T-cell (primary cell): ENCODE data around the gene ORM2. TPM values are rescaled to one million over a fixed set of nuclear protein-coding genes. Genes with fewer than 3 reads are reported as not detected.

Experiments
- ATAC-seq, 4 experiments: fragments of 200-7000 bp in 3 of 4; fragments of 150-1000 bp in 1 of 4; cut with Tn5 transposase; replicated peaks in 1 of 4; 1 replicate in 3 of 4; 2 replicates in 1 of 4; pipeline ENCODE4 v1.10.0; 2021; ENCODE audit warnings: moderate library complexity in 3 of 4, mild to moderate bottlenecking in 2 of 4, moderate number of reproducible peaks in 1 of 4
- CTCF ChIA-PET, 2 donors: fragments of 300-600 bp; sonication (Branson Sonifier 250); formaldehyde crosslinking; loops; one replicate each; lab custom pipeline; 2022; ENCODE audit warnings: antibody characterized with exemption in 2 of 2; lab: Charles Lee
- POLR2A ChIA-PET, 2 donors: fragments of 300-600 bp; sonication (Branson Sonifier 250); formaldehyde crosslinking; loops; one replicate each; lab custom pipeline; 2022; ENCODE audit warnings: antibody characterized with exemption in 2 of 2; lab: Charles Lee
- DNase-seq, 35 experiments: peaks; one replicate each; pipeline versions ENCODE4 v3.0.0 to v3.0.0-alpha.2; 2013 to 2023
- H3K27ac ChIP-seq: one replicate; pipeline ENCODE4 v1.5.1; 2013; ENCODE audit warnings: low read length
- H3K27me3 ChIP-seq, 2 experiments: replicated peaks in 1 of 2; 1 replicate in 1 of 2; 2 replicates in 1 of 2; pipeline versions ENCODE4 v1.6.1 to v1.7.0; 2013; ENCODE audit warnings: low read length in 1 of 2, mixed read lengths in 1 of 2; ENCODE audit not compliant: control insufficient read depth in 2 of 2, insufficient read depth in 2 of 2; ENCODE audit errors: extremely low read depth in 1 of 2
- H3K36me3 ChIP-seq, 2 donors: 1 replicate in 1 of 2; 2 replicates in 1 of 2; pipeline versions ENCODE4 v1.6.1 to v1.7.0; 2013; ENCODE audit warnings: low read length in 1 of 2; ENCODE audit not compliant: control insufficient read depth in 2 of 2, insufficient read depth in 1 of 2; ENCODE audit errors: extremely low read depth in 1 of 2
- H3K4me1 ChIP-seq, 2 experiments: 1 replicate in 1 of 2; 2 replicates in 1 of 2; pipeline versions ENCODE4 v1.6.1 to v1.7.0; 2013; ENCODE audit warnings: low read length in 2 of 2, mixed read lengths in 1 of 2; ENCODE audit not compliant: insufficient read depth in 2 of 2, control insufficient read depth in 1 of 2; ENCODE audit errors: extremely low read depth in 1 of 2
- H3K4me3 ChIP-seq, 2 donors: 1 replicate in 1 of 2; 2 replicates in 1 of 2; pipeline versions ENCODE4 v1.5.1 to v1.7.0; 2013; ENCODE audit warnings: mild to moderate bottlenecking in 2 of 2, low read length in 1 of 2, moderate library complexity in 1 of 2; ENCODE audit not compliant: control insufficient read depth in 1 of 2; ENCODE audit errors: extremely low read depth in 1 of 2
- H3K9me3 ChIP-seq: 2 replicates; pipeline ENCODE4 v1.7.0; 2013
- H3K27ac Mint-ChIP-seq, 2 donors: one replicate each; pipeline ENCODE4 v1.8.0; 2020 to 2021; ENCODE audit warnings: mild to moderate bottlenecking in 2 of 2, mixed read lengths in 2 of 2
- H3K27me3 Mint-ChIP-seq, 2 donors: one replicate each; pipeline ENCODE4 v1.8.0; 2021 to 2022; ENCODE audit warnings: mixed read lengths in 2 of 2
- H3K36me3 Mint-ChIP-seq: one replicate; pipeline ENCODE4 v1.8.0; 2021; ENCODE audit warnings: mixed read lengths
- H3K4me1 Mint-ChIP-seq, 3 donors: one replicate each; pipeline ENCODE4 v1.8.0; 2020 to 2022; ENCODE audit warnings: mixed read lengths in 3 of 3, mild to moderate bottlenecking in 1 of 3
- H3K4me3 Mint-ChIP-seq, 3 donors: one replicate each; pipeline ENCODE4 v1.8.0; 2020 to 2022; ENCODE audit warnings: mild to moderate bottlenecking in 3 of 3, mixed read lengths in 3 of 3, moderate library complexity in 3 of 3
- H3K9me3 Mint-ChIP-seq, 3 donors: one replicate each; pipeline ENCODE4 v1.8.0; 2020 to 2022; ENCODE audit warnings: mixed read lengths in 3 of 3
- WGBS: methylation state at CpG from one replicate; pipeline ENCODE4 v1.1.5; 2013; ENCODE audit warnings: missing lambda C conversion rate; ENCODE audit not compliant: insufficient coverage; 5-methylcytosine and 5-hydroxymethylcytosine counted together
- total RNA-seq, 35 experiments: library from RNA in 6 of 35; stranded (reverse) in 6 of 35; fragments of 120-200 nt in 1 of 35; gene quantifications; one replicate each; pipeline versions ENCODE4 v1.2.1 to v1.2.4 and lab custom pipeline; 2013 to 2026

ORM2 gene
- total RNA-seq, 5 donors from 2014 or later (not counting 1 experiment from before 2014, with no cell fraction given) = 1.4 to 2.2 (median 1.8) TPM; not detected in 2

DNA sequence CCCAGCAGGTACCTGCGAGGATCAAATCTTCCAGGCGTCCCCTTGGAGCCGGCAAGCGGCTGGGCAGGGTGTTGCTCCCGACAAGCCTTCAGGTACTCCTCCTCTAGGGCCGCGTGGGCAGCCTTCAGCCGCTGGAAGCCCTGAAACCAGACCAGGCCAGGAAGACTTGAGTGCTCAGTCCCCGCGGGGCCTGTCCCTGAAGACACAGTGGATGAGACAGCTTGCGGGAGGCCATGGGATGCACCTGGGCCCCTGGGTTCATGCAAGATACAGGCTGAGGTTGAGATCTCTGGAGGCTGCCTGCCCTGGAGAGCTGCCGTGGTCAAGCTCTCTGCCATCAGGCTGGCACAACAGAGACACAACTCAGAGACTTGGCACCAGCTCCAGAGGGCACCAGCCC is 32.7 kb downstream of the ORM2 start:
- Histone ChIP-seq H3K36me3 (peaks cover 22 to 97% of the 10 kb centered on the region in 2 donors), H3K4me1 (peaks cover 38 to 87% of the 10 kb centered on the region in 2 experiments), H3K9me3 (no peaks in the 10 kb centered on the region), H3K27me3 (no peaks in the 10 kb centered on the region), H3K4me3 (no peak overlapping the region), H3K27ac (peak overlapping the region; percentile 79)
- H3K27ac Mint-ChIP-seq = peak overlapping the region; percentile 61 to 96
- peaks cover 72% of the 10 kb centered on the region for H3K36me3 Mint-ChIP-seq
- no peak overlapping the region for H3K4me3 Mint-ChIP-seq
- POLR2A ChIA-PET = interaction anchor here in 1 of 2 donors (1.5 kb wide), 1 partner anchor 23 kb away, joined by 5 read pairs; no protein-coding TSS in a partner anchor
- H3K4me1 Mint-ChIP-seq = peaks cover 82 to 85% (median 83%) of the 10 kb centered on the region in 3 donors
- ATAC-seq = no peak
- CTCF ChIA-PET = interaction anchor here in 1 of 2 donors (1.3 kb wide), 1 partner anchor 22 kb away, joined by 3 read pairs; no protein-coding TSS in a partner anchor
- no peaks in the 10 kb centered on the region for H3K27me3 Mint-ChIP-seq
- H3K9me3 Mint-ChIP-seq = no peaks in the 10 kb centered on the region
- WGBS = 93% methylated on average over 12 of the region's 12 CpGs
- DNase-seq = no peak

DNA sequence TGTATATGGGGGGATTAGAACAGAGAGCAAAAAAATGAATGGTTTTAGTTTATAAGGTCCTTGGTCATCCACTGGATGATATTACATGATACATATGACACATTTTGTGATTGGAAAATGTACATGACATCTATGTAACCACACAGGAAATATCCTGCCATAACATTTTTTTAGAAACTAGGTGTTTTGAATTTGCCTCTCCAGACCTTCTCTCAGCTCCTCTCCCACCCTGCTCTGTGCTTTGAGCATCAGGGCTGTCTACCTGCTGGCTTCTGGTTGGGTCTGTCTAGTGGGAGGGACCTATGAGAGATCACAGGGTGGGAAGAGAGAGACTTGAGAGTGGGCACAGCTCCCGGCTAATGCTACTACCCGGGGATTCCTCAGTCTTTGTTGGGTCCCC is 33.8 kb downstream of the ORM2 start:
- peak overlapping the region; percentile 28 to 60 (median 47) for H3K4me3 Mint-ChIP-seq

DNA sequence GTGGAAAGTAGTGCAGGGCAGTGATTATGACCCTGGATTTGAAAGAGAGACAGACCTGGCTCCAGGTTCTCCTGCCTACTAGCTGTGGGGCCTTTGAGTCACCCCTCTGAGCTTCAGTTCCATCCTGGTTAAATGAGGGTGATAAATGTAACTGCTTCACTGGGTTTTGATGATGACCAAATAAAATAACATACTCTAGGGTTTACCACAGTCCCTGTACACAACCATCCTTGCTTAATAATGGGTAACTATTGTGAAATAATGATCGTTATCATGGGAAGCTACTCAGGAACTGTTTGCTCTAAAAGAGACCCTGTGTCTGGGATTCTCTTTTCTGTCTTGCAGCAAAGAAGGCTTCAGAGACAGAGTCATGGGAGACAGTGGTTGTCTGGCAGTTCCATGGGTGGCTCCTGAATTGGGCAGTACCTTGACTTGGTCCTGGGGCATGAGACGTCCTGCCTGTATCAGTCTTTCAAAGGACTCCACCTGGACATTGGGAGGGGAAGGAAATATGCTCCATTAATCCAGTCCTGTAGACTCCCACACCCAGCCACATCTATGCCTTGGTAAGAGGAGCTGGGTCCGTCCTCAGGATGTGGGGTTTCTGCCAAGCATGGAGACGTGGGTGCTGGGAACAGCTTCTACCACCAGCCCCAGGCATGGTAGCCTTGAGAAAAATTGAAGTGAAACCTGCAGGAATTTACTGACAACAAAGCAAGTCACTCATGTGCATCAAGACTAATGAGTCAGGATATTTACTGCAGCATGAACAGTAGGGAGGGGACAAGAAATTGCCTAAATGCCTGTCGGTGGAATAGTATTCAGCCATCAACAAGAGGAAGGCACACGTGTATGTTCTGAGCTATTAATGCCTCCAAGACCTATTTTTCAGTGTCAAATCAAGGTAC is 34.7 kb downstream of the ORM2 start:
- ChIA-PET CTCF (interaction anchor here in 1 of 2 donors (1.1 to 4.7 kb wide), 3 partner anchors 24 to 41 kb away, joined by 4 to 25 read pairs (median 5); partner anchors contain the start of gene AKNA), POLR2A (interaction anchor here (0.6 to 1.5 kb wide), 5 partner anchors 9 to 34 kb away, joined by 3 to 6 read pairs (median 5); no protein-coding TSS in a partner anchor)
- Histone ChIP-seq H3K36me3 (peaks cover 14 to 96% of the 10 kb centered on the region in 2 donors), H3K27me3 (no peaks in the 10 kb centered on the region), H3K9me3 (no peaks in the 10 kb centered on the region), H3K27ac (peak overlapping the region; percentile 79), H3K4me1 (peaks cover 57 to 95% of the 10 kb centered on the region in 2 experiments), H3K4me3 (no peak overlapping the region)
- Mint-ChIP-seq H3K36me3 (peaks cover 70% of the 10 kb centered on the region), H3K4me1 (peaks cover 84 to 93% (median 90%) of the 10 kb centered on the region in 3 donors), H3K27ac (peak overlapping the region; percentile 95 to 96), H3K9me3 (no peaks in the 10 kb centered on the region), H3K27me3 (no peaks in the 10 kb centered on the region), H3K4me3 (peak overlapping the region; percentile 6 to 60 (median 47))
- ATAC-seq (no peak), DNase-seq (no peak)
- 70% methylated on average over 2 of the region's 6 CpGs for WGBS

More for the DNA sequence above, 33.8 kb downstream of the ORM2 start:
- H3K9me3 Mint-ChIP-seq = no peaks in the 10 kb centered on the region
- peak overlapping the region; percentile 95 to 96 for H3K27ac Mint-ChIP-seq
- H3K36me3 Mint-ChIP-seq = peaks cover 71% of the 10 kb centered on the region
- H3K9me3 ChIP-seq = no peaks in the 10 kb centered on the region
- peak in 13 of 35 experiments; percentile 17 to 73 (median 41) for DNase-seq
- POLR2A ChIA-PET = interaction anchor here (0.6 to 1.5 kb wide), 4 partner anchors 8 to 22 kb away, joined by 3 to 5 read pairs (median 4); no protein-coding TSS in a partner anchor
- no peaks in the 10 kb centered on the region for H3K27me3 Mint-ChIP-seq
- H3K4me1 Mint-ChIP-seq = peaks cover 85 to 90% (median 86%) of the 10 kb centered on the region in 3 donors
- peak; percentile 41 to 60 (median 49) for ATAC-seq
- H3K36me3 ChIP-seq = peaks cover 17 to 97% of the 10 kb centered on the region in 2 donors
- H3K27ac ChIP-seq = peak overlapping the region; percentile 79
- 0% methylated on average over 2 of the region's 2 CpGs for WGBS
- no peaks in the 10 kb centered on the region for H3K27me3 ChIP-seq
- no peak overlapping the region for H3K4me3 ChIP-seq
- CTCF ChIA-PET = interaction anchor here in 1 of 2 donors (0.7 to 1.9 kb wide), 3 partner anchors 9 to 42 kb away, joined by 3 to 5 read pairs (median 3); no protein-coding TSS in a partner anchor
- peaks cover 47 to 90% of the 10 kb centered on the region in 2 experiments for H3K4me1 ChIP-seq

DNA sequence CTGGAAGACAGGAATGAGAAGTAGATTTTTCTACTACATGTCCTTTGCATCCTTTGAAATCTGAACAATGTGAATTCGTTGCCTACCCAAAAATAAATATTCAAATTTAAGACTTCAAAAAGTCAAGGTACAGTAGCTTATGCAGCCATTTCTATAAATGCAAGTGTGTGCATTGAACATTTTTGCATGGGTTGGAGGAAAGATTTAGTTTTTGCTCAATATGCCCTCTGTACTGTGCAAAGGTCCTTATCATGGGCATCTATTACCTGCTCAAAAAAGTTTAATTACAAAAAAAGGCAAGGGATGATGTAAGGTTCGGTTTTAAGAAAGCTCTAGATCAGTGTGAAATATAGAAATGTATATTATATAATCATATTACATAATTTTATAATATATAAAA is 35.5 kb downstream of the ORM2 start:
- Mint-ChIP-seq H3K27ac (peak overlapping the region; percentile 95 to 96), H3K4me3 (peak overlapping the region in 1 of 3 donors; percentile 60), H3K4me1 (peaks cover 86 to 95% (median 91%) of the 10 kb centered on the region in 3 donors), H3K9me3 (no peaks in the 10 kb centered on the region), H3K36me3 (peaks cover 68% of the 10 kb centered on the region), H3K27me3 (no peaks in the 10 kb centered on the region)
- H3K27me3 ChIP-seq = no peaks in the 10 kb centered on the region
- ChIA-PET POLR2A (interaction anchor here (0.6 to 2.7 kb wide), 6 partner anchors 17 to 286 kb away, joined by 3 to 16 read pairs (median 5); no protein-coding TSS in a partner anchor), CTCF (interaction anchor here (0.7 to 4.7 kb wide), 4 partner anchors 19 to 288 kb away, joined by 3 to 25 read pairs (median 4); partner anchors contain the start of gene AKNA (in 1 of the 2))
- H3K9me3 ChIP-seq = no peaks in the 10 kb centered on the region
- DNase-seq (no peak), ATAC-seq (no peak)
- peak overlapping the region; percentile 79 for H3K27ac ChIP-seq
- H3K4me3 ChIP-seq = no peak overlapping the region
- no CpG with 5 or more reads among the region's 2 CpGs for WGBS
- H3K4me1 ChIP-seq = peaks cover 65 to 95% of the 10 kb centered on the region in 2 experiments
- peaks cover 13 to 96% of the 10 kb centered on the region in 2 donors for H3K36me3 ChIP-seq

DNA sequence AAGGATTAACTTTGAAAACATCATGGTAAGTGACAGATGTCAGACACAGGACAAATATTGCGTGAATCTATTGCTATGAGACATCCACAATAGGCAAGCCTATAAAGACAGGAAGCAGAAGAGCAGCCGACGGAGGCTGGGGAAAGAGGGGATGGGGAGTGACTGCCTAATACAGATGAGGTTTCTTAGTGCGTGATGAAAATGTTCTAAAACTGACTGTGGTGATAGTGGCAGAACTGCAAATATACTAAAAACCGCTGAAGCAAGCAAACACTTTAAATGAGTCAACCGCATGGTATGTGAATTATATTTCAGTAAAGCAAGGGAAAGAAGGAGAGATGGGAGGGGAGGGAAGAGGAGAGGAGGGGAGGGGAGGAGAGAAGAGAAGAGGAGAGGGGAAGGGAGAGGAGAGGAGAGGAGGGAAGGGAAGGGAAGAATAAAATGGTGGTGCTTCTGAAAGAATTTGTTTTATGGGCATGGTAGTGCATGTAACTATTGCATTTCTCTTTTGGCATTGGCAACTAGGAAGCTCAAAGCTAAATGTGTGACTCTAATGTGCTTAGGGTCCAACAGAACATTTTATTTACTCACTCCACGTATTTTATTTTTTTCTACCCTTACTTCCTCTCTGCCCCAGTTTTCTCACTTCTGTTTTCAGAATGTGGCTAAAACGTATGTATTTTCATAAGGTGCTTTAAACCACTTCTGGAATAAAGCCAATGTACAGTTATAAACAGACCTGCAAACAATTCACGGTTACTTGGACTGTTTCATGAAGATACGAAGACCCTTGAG is 36.9 kb downstream of the ORM2 start:
- no peak overlapping the region for H3K4me3 ChIP-seq
- peaks cover 57% of the 10 kb centered on the region for H3K36me3 Mint-ChIP-seq
- peaks cover 78 to 95% of the 10 kb centered on the region in 2 experiments for H3K4me1 ChIP-seq
- DNase-seq = peak in 25 of 35 experiments; percentile 39 to 84 (median 54)
- H3K4me3 Mint-ChIP-seq = peak overlapping the region; percentile 53 to 77 (median 59)
- ChIA-PET CTCF (interaction anchor here (0.6 to 4.7 kb wide), 5 partner anchors 19 to 287 kb away, joined by 3 to 25 read pairs (median 5); partner anchors contain the start of gene AKNA (in 1 of the 2)), POLR2A (interaction anchor here (0.9 to 2.7 kb wide), 5 partner anchors 17 to 22 kb away, joined by 3 to 16 read pairs (median 6); partner anchors contain the start of gene AKNA (in 1 of the 2))
- H3K4me1 Mint-ChIP-seq = peaks cover 82 to 94% (median 89%) of the 10 kb centered on the region in 3 donors
- H3K9me3 Mint-ChIP-seq = no peaks in the 10 kb centered on the region
- H3K9me3 ChIP-seq = no peaks in the 10 kb centered on the region
- H3K27ac ChIP-seq = peak overlapping the region; percentile 96
- peak overlapping the region; percentile 93 to 97 for H3K27ac Mint-ChIP-seq
- peak; percentile 60 to 82 (median 63) for ATAC-seq
- peaks cover 7 to 95% of the 10 kb centered on the region in 2 donors for H3K36me3 ChIP-seq
- H3K27me3 Mint-ChIP-seq = no peaks in the 10 kb centered on the region
- 5% methylated on average over 5 of the region's 10 CpGs for WGBS
- H3K27me3 ChIP-seq = no peaks in the 10 kb centered on the region
